K562 (cell line): ENCODE measurements around the gene SH3BGRL2. TPM values are rescaled to one million over a fixed set of nuclear protein-coding genes. Genes with fewer than 3 reads are reported as not detected.

Experiments
- ATF1 ChIP-seq, 2 experiments: fragments of 450-650 bp in 1 of 2; IDR thresholded peaks; 2 replicates each; pipeline ENCODE4 v1.6.1; 2016; ENCODE audit warnings: missing compliant biosample characterization in 1 of 2, missing genetic modification characterization in 1 of 2
- BCLAF1 ChIP-seq, 2 experiments: fragments of 450-650 bp in 1 of 2; IDR thresholded peaks; 2 replicates each; pipeline ENCODE4 v1.6.1; 2011 to 2017; ENCODE audit warnings: low read depth in 2 of 2, antibody characterized with exemption in 1 of 2, borderline replicate concordance in 1 of 2, low read length in 1 of 2, mild to moderate bottlenecking in 1 of 2, mixed read lengths in 1 of 2; ENCODE audit not compliant: control insufficient read depth in 1 of 2
- CBX1 ChIP-seq: sonication (generic); IDR thresholded peaks from 2 replicates; pipeline ENCODE4 v1.6.1; 2016; ENCODE audit warnings: antibody characterized with exemption, low read depth, mild to moderate bottlenecking
- CHCHD3 ChIP-seq: fragments of 250-450 bp; sonication (Bioruptor Pico); IDR thresholded peaks from 2 replicates; pipeline ENCODE4 v2.1.2; 2022; ENCODE audit warnings: mild to moderate bottlenecking
- EP300 ChIP-seq: IDR thresholded peaks from 2 replicates; pipeline ENCODE4 v1.6.1; 2012; ENCODE audit warnings: low read length, improper control_type of control experiment
- ETV1 ChIP-seq: fragments of 450-650 bp; conservative IDR thresholded peaks from 2 replicates; pipeline ENCODE4 v1.6.1; 2016; ENCODE audit warnings: missing genetic modification characterization, control low read depth, low read depth, missing compliant biosample characterization
- HNRNPLL ChIP-seq: fragments of 200-400 bp; formaldehyde crosslinking; IDR thresholded peaks from 2 replicates; pipeline ENCODE4 v1.6.1; 2017; ENCODE audit warnings: low read length, low read depth, mild to moderate bottlenecking; ENCODE audit not compliant: poor library complexity, severe bottlenecking
- KAT2B ChIP-seq: IDR thresholded peaks from one replicate; pipeline ENCODE4 v1.6.1; 2012; ENCODE audit warnings: low read depth, mild to moderate bottlenecking, control low read depth, inconsistent platforms, low read length, moderate library complexity
- MAFK ChIP-seq: IDR thresholded peaks from 2 replicates; pipeline ENCODE4 v1.6.1; 2011; ENCODE audit warnings: low read length, improper control_type of control experiment
- PKNOX1 ChIP-seq: fragments of 450-650 bp; IDR thresholded peaks from 2 replicates; pipeline ENCODE4 v1.6.1; 2016
- POLR2H ChIP-seq: IDR thresholded peaks from 2 replicates; pipeline ENCODE4 v1.6.1; 2016; ENCODE audit warnings: missing genetic modification characterization, low read depth, mild to moderate bottlenecking, control low read depth, missing compliant biosample characterization, moderate library complexity
- RCOR1 ChIP-seq, 2 experiments: IDR thresholded peaks; 2 replicates each; pipeline ENCODE4 v1.6.1; 2012; ENCODE audit warnings: low read depth in 2 of 2, low read length in 2 of 2, borderline replicate concordance in 1 of 2, improper control_type of control experiment in 1 of 2
- ZNF766 ChIP-seq: fragments of 200-800 bp; sonication (Bioruptor generic); conservative IDR thresholded peaks from 2 replicates; pipeline ENCODE4 v1.6.1; 2016; ENCODE audit warnings: missing genetic modification characterization, missing compliant biosample characterization
- polyA plus RNA-seq, 8 experiments: library from polyadenylated mRNA; depleted of rRNA in 4 of 8; stranded (reverse) in 5 of 8; unstranded in 3 of 8; fragments of >200 nt; fragmentation: Nextera tagmentation in 2 of 8; fragmentation: Illumina TruSeq in 1 of 8; extraction: Ambion mirVana in 2 of 8; extraction: Trizol in 1 of 8; gene quantifications; 2 replicates each; pipeline versions ENCODE4 v1.2.1 to v1.2.3, GENCODE V29; 2011 to 2014; ENCODE audit warnings: inconsistent platforms in 1 of 8, missing spikeins in 1 of 8
- total RNA-seq, 7 experiments: library from RNA; depleted of rRNA in 6 of 7; stranded (reverse); fragments of >200 nt in 6 of 7; fragmentation: Illumina TruSeq in 2 of 7; extraction: Trizol in 2 of 7; gene quantifications; 2 replicates each; pipeline versions ENCODE4 v1.2.1 to v1.2.3, GENCODE V29; 2011 to 2021; ENCODE audit warnings: low replicate concordance in 1 of 7
- TF ChIP-seq, protein P1 (sequence below): fragments of 250-450 bp; sonication (Bioruptor Pico); IDR thresholded peaks from 2 replicates; pipeline ENCODE4 v1.5.1; 2021; ENCODE audit warnings: mild to moderate bottlenecking
- TF ChIP-seq, protein P2 (sequence below): fragments of 450-650 bp; IDR thresholded peaks from 2 replicates; pipeline ENCODE4 v1.6.1; 2017; ENCODE audit warnings: antibody characterized with exemption, mild to moderate bottlenecking

SH3BGRL2 gene
- total and polyA plus RNA-seq, 9 of the 15 experiments (the other 6 are each of a cell fraction or from before 2014, with no cell fraction given), result 4.4 to 12.1 (median 7.3) TPM

- TF ChIP-seq BCLAF1 (IDR thresholded peaks at IDR 0.05; ENCODE audit: borderline replicate concordance in 1 of 2, control insufficient read depth in 1 of 2, low read depth in 2 of 2, low read length in 1 of 2), result no peak; a peak in 1 of 4 replicates
- TF ChIP-seq MAFK, result peak; percentile 37; the same call in 1 of the 2 replicates
- no peak for TF ChIP-seq ZNF766 (CRISPR knock-in tag)
- no peak for TF ChIP-seq CHCHD3
- TF ChIP-seq, protein P1, sequence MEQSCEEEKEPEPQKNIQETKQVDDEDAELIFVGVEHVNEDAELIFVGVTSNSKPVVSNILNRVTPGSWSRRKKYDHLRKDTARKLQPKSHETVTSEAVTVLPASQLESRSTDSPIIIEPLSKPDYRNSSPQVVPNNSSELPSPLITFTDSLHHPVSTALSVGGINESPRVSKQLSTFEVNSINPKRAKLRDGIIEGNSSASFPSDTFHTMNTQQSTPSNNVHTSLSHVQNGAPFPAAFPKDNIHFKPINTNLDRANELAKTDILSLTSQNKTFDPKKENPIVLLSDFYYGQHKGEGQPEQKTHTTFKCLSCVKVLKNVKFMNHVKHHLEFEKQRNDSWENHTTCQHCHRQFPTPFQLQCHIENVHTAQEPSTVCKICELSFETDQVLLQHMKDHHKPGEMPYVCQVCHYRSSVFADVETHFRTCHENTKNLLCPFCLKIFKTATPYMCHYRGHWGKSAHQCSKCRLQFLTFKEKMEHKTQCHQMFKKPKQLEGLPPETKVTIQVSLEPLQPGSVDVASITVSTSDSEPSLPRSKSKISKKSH, result no peak
- no peak for TF ChIP-seq PKNOX1
- TF ChIP-seq EP300, result peak; percentile 91
- no peak for TF ChIP-seq POLR2H (tag)
- no peak for TF ChIP-seq KAT2B
- TF ChIP-seq ATF1 (CRISPR knock-in tag; IDR thresholded peaks at IDR 0.05), result no peak
- TF ChIP-seq ATF1 (tag; IDR thresholded peaks at IDR 0.05), result no peak
- no peak for TF ChIP-seq CBX1
- TF ChIP-seq HNRNPLL, result peak; percentile 25
- TF ChIP-seq, protein P2, sequence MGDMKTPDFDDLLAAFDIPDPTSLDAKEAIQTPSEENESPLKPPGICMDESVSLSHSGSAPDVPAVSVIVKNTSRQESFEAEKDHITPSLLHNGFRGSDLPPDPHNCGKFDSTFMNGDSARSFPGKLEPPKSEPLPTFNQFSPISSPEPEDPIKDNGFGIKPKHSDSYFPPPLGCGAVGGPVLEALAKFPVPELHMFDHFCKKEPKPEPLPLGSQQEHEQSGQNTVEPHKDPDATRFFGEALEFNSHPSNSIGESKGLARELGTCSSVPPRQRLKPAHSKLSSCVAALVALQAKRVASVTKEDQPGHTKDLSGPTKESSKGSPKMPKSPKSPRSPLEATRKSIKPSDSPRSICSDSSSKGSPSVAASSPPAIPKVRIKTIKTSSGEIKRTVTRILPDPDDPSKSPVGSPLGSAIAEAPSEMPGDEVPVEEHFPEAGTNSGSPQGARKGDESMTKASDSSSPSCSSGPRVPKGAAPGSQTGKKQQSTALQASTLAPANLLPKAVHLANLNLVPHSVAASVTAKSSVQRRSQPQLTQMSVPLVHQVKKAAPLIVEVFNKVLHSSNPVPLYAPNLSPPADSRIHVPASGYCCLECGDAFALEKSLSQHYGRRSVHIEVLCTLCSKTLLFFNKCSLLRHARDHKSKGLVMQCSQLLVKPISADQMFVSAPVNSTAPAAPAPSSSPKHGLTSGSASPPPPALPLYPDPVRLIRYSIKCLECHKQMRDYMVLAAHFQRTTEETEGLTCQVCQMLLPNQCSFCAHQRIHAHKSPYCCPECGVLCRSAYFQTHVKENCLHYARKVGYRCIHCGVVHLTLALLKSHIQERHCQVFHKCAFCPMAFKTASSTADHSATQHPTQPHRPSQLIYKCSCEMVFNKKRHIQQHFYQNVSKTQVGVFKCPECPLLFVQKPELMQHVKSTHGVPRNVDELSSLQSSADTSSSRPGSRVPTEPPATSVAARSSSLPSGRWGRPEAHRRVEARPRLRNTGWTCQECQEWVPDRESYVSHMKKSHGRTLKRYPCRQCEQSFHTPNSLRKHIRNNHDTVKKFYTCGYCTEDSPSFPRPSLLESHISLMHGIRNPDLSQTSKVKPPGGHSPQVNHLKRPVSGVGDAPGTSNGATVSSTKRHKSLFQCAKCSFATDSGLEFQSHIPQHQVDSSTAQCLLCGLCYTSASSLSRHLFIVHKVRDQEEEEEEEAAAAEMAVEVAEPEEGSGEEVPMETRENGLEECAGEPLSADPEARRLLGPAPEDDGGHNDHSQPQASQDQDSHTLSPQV, result no peak
- TF ChIP-seq ETV1 (tag), result no peak
- TF ChIP-seq RCOR1 (IDR thresholded peaks at IDR 0.05; ENCODE audit: borderline replicate concordance in 1 of 2, low read depth in 2 of 2, low read length in 2 of 2), result peak in 1 of 2 experiments; percentile 81; a peak in 3 of 4 replicates
Measured at GRCh38 chr6:79604583-79605037, 26.5 kb upstream of the SH3BGRL2 start (continued).
